ENCODE results near the gene OS9.

OS9 gene

DNA sequence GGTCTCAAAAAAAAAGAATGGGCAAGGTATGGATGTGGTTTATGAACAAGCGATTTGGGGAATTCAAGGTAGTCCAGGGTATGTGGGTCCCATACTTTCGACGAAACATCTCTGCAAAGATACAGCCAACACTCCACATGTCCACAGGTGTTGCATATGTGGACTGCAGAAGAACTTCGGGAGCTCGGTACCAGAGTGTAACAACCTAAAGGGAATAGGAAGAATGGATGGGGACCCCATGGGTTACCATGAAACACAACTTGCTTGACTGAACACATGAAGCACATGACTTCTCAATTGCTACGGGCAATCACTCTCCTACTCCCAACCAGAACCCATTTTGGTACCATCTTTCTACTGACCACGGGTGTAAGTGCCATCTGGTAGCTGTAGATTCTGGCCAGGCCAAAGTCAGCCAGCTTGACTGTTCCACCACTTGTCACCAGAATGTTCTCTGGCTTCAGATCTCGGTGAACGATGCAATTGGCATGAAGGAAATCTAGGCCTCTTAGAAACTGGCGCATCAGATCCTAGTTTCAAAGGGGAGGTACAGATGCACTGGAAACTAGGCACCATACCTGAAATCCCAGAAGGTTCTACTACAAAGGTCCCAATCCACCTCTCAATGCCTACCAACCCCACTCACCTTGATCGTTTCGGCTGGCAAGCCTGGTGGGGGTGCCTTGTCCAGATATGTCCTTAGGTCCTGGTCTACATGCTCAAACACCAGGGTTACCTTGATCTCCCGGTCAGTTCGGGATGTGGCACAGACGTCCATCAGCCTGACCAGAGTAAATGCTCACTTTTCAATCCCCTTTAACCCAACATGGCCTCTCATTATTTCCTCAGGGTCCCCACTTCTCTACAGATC lies 56.9 kb downstream of the OS9 start:
- no peaks in the 10 kb centered on the region for H3K27me3 ChIP-seq (ENCODE audit: control insufficient read depth in 5 of 5, insufficient read depth in 4 of 5, low read length in 5 of 5)

DNA sequence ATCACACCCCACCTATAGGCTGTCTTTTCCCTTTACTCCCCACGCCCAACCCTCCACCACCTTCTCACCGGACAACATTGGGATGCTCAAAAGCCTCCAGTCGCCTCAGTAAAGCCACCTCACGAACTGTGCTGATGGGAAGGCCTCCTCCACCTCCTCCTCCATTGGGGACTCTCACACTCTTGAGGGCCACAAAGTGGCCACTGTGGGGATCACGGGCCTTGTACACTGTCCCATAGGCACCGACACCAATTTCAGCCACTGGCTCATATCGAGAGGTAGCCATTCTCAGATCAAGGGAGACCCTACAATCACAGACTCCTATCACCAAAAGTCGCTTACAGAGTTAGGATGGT lies 57.5 kb downstream of the OS9 start:
- Histone ChIP-seq H3K27ac (ENCODE audit: low read depth, low read length) (peak overlapping the region; percentile 94), H3K9ac (ENCODE audit: low read length in 5 of 5) (peak overlapping the region; percentile 74 to 92 (median 86)), H3K9me3 (ENCODE audit: control insufficient read depth in 5 of 5, low read length in 5 of 5) (no peaks in the 10 kb centered on the region), H3K4me1 (ENCODE audit: control insufficient read depth in 5 of 5, insufficient read depth in 5 of 5, low read length in 5 of 5) (peaks cover 9 to 37% (median 34%) of the 10 kb centered on the region in 5 donors), H3K27me3 (ENCODE audit: control insufficient read depth in 5 of 5, insufficient read depth in 4 of 5, low read length in 5 of 5) (no peaks in the 10 kb centered on the region), H3K4me3 (ENCODE audit: low read depth in 1 of 5, low read length in 5 of 5) (peak overlapping the region; percentile 66 to 92 (median 81)), H3K36me3 (ENCODE audit: control insufficient read depth in 5 of 5, insufficient read depth in 5 of 5, low read length in 5 of 5) (peaks cover 13 to 42% (median 31%) of the 10 kb centered on the region in 5 donors)

More for the DNA sequence above, 56.9 kb downstream of the OS9 start:
- H3K27ac ChIP-seq (ENCODE audit: low read depth, low read length), result peak overlapping the region; percentile 94
- peak overlapping the region; percentile 74 to 92 (median 86) for H3K9ac ChIP-seq (ENCODE audit: low read length in 5 of 5)
- peaks cover 13 to 44% (median 31%) of the 10 kb centered on the region in 5 donors for H3K36me3 ChIP-seq (ENCODE audit: control insufficient read depth in 5 of 5, insufficient read depth in 5 of 5, low read length in 5 of 5)
- peaks cover 9 to 37% (median 30%) of the 10 kb centered on the region in 5 donors for H3K4me1 ChIP-seq (ENCODE audit: control insufficient read depth in 5 of 5, insufficient read depth in 5 of 5, low read length in 5 of 5)
- no peaks in the 10 kb centered on the region for H3K9me3 ChIP-seq (ENCODE audit: control insufficient read depth in 5 of 5, low read length in 5 of 5)
- peak overlapping the region; percentile 66 to 92 (median 81) for H3K4me3 ChIP-seq (ENCODE audit: low read depth in 1 of 5, low read length in 5 of 5)

DNA sequence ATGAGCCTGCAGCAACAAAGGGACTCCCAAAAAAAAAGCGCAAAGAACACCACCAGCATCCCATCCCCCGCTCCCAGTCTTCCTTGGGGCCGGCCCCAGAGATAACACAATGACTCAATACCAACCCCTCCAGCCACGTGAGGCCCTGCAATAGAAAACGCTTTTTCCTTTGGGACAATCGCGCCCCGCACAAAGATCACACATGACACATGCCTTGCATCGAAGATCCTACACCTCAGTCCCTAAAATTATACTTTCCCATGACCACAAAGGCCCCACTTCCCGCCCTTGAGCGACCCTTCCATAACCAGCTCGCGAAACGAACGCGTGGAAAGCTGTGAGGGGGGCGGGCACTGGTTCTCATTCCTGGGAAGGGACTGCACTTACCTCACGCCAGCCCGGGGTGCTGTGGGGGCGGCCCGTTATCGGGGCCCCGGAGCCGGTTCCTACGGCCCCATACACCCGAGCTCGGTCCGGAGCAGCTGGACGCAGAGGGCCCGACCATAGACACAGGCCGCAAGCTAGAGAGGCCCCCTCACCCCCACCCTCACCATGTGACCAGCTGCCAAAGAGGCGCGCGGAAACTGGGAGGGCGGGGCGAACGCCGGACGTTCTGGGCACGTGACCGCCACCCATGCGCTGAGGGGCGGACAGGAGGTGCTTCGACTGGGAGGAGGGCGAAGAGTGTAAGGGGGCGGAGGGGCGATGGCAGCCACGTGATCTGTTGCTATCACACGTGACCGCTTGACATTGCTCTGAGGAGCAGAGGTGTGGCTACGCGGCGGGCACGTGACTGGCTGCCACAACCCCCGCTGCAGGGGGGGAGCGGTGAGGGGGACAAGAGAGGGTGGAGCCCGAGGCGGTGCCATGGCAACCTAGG lies 58.1 kb downstream of the OS9 start, which contains the start of gene CDK4:
Gene CDK4 (minus strand): TSS at position 523 of the 880 bp plus-strand sequence. CDS start 593 bp downstream, outside the sequence.
- peaks cover 11 to 36% (median 27%) of the 10 kb centered on the region in 5 donors for H3K36me3 ChIP-seq (ENCODE audit: control insufficient read depth in 5 of 5, insufficient read depth in 5 of 5, low read length in 5 of 5)
- H3K4me1 ChIP-seq (ENCODE audit: control insufficient read depth in 5 of 5, insufficient read depth in 5 of 5, low read length in 5 of 5), result peaks cover 9 to 42% (median 35%) of the 10 kb centered on the region in 5 donors
- peak within 1 kb of the TSS; percentile 66 to 92 (median 81) for H3K4me3 ChIP-seq (ENCODE audit: low read depth in 1 of 5, low read length in 5 of 5)
- peak within 1 kb of the TSS; percentile 94 for H3K27ac ChIP-seq (ENCODE audit: low read depth, low read length)
- no peaks in the 10 kb centered on the region for H3K9me3 ChIP-seq (ENCODE audit: control insufficient read depth in 5 of 5, low read length in 5 of 5)
- H3K27me3 ChIP-seq (ENCODE audit: control insufficient read depth in 5 of 5, insufficient read depth in 4 of 5, low read length in 5 of 5), result no peaks in the 10 kb centered on the region
- peak within 1 kb of the TSS; percentile 74 to 92 (median 86) for H3K9ac ChIP-seq (ENCODE audit: low read length in 5 of 5)

DNA sequence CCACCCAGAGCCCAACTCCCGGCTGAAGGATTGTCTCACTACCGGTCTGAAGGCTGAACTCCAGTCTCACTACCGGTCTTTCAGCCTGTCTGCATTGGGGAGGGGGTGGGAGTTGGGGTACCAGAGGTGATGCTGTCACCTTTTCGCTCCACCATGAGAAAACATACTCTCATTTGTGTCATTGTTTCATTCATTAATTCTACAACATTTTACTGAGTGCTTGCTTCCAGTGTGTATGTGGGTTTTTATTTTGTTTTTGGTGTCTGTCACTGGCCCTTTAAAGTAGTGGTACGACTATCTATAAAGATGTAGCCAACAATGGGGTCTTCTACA lies 58.7 kb downstream of the OS9 start:
- Histone ChIP-seq H3K27me3 (ENCODE audit: control insufficient read depth in 5 of 5, insufficient read depth in 4 of 5, low read length in 5 of 5) (no peaks in the 10 kb centered on the region), H3K36me3 (ENCODE audit: control insufficient read depth in 5 of 5, insufficient read depth in 5 of 5, low read length in 5 of 5) (peaks cover 5 to 31% (median 24%) of the 10 kb centered on the region in 5 donors), H3K4me1 (ENCODE audit: control insufficient read depth in 5 of 5, insufficient read depth in 5 of 5, low read length in 5 of 5) (peaks cover 9 to 42% (median 35%) of the 10 kb centered on the region in 5 donors), H3K9me3 (ENCODE audit: control insufficient read depth in 5 of 5, low read length in 5 of 5) (peaks cover 0 to under 1% (median 0%) of the 10 kb centered on the region in 5 donors), H3K27ac (ENCODE audit: low read depth, low read length) (peak overlapping the region; percentile 7), H3K4me3 (ENCODE audit: low read depth in 1 of 5, low read length in 5 of 5) (peak overlapping the region; percentile 42 to 83 (median 66)), H3K9ac (ENCODE audit: low read length in 5 of 5) (no peak overlapping the region)

DNA sequence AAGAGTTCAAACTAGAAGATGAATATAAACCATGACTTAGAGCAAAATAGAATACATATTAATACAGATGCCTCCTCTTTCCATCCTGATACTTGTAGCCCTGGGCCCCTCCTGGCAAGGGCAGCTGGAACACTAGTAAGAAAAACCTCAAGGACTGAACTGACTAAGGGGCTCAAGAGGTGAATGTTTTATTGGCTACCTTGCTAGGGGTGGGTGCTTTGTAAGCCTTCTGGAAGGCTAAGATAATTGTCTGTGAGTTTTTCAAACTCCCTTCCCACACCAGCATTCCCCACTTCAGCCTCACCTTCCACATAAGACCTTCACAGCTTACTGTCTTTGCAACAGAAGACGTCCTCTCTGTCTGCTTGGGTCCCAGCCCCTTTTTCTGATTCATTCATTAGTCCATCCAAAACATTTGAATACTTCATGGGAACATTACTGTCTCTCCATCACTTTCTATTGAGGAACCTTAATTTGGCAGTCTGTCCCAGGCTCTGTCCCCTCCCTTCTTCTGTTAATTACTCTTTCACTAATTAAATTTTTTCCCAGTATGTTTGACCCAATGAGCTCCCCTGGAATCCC lies 59.9 kb downstream of the OS9 start:
- peaks cover 9 to 42% (median 35%) of the 10 kb centered on the region in 5 donors for H3K4me1 ChIP-seq (ENCODE audit: control insufficient read depth in 5 of 5, insufficient read depth in 5 of 5, low read length in 5 of 5)
- no peaks in the 10 kb centered on the region for H3K27me3 ChIP-seq (ENCODE audit: control insufficient read depth in 5 of 5, insufficient read depth in 4 of 5, low read length in 5 of 5)
- H3K36me3 ChIP-seq (ENCODE audit: control insufficient read depth in 5 of 5, insufficient read depth in 5 of 5, low read length in 5 of 5), result peaks cover 0 to 32% (median 24%) of the 10 kb centered on the region in 5 donors
- H3K9ac ChIP-seq (ENCODE audit: low read length in 5 of 5), result no peak overlapping the region
- no peak overlapping the region for H3K27ac ChIP-seq (ENCODE audit: low read depth, low read length)
- H3K4me3 ChIP-seq (ENCODE audit: low read depth in 1 of 5, low read length in 5 of 5), result no peak overlapping the region
- peaks cover 0 to 12% (median 3%) of the 10 kb centered on the region in 5 donors for H3K9me3 ChIP-seq (ENCODE audit: control insufficient read depth in 5 of 5, low read length in 5 of 5)

DNA sequence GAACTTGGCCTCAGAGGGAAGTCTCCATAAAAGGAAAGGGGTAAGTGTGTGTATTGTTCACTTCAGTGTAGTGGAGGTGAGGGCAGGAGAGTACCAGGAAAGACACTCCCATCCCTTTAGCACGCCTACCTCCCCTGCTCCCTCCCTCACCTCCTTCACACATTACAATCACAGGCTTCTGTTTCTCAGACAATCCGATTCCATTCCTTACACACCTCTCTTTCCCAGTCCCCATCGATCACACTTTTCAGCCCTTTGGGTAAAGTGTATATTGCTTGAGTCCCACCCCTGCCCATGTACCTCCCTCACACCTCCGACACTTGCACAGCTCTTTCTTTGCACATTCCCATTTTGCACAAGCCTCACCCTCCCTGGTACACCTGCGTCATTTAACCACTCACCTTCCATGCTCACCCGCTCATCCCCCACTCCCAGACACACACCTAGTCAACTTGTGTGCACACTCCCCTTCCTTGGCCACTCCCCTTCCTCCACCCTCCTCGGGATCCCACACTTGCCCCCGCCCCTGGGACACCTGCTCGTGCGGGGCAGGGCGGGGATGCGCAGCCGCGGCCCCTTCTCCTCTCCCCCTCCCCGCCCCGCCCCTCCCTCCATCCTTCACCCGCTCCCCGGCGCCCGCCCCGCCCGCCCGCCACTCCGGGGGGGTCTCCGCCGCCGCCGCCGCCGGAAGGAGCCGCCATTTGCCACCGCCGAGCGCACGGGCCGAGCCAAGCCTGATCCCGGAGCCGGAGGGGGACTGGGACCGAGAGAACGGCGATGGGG lies 60.7 kb downstream of the OS9 start, which contains the start of gene MARCHF9:
Gene MARCHF9 (plus strand): TSS at position 693 of the 783 bp plus-strand sequence. CDS start 426 bp downstream, outside the sequence.
- peak within 1 kb of the TSS in 4 of 5 donors; percentile 17 to 77 (median 70) for H3K9ac ChIP-seq (ENCODE audit: low read length in 5 of 5)
- no peak within 1 kb of the TSS for H3K27ac ChIP-seq (ENCODE audit: low read depth, low read length)
- H3K27me3 ChIP-seq (ENCODE audit: control insufficient read depth in 5 of 5, insufficient read depth in 4 of 5, low read length in 5 of 5), result no peaks in the 10 kb centered on the region
- H3K4me3 ChIP-seq (ENCODE audit: low read depth in 1 of 5, low read length in 5 of 5), result peak within 1 kb of the TSS; percentile 58 to 76 (median 69)
- peaks cover 0 to 16% (median 3%) of the 10 kb centered on the region in 5 donors for H3K9me3 ChIP-seq (ENCODE audit: control insufficient read depth in 5 of 5, low read length in 5 of 5)
- H3K4me1 ChIP-seq (ENCODE audit: control insufficient read depth in 5 of 5, insufficient read depth in 5 of 5, low read length in 5 of 5), result peaks cover 9 to 42% (median 35%) of the 10 kb centered on the region in 5 donors
- H3K36me3 ChIP-seq (ENCODE audit: control insufficient read depth in 5 of 5, insufficient read depth in 5 of 5, low read length in 5 of 5), result peaks cover 0 to 30% (median 21%) of the 10 kb centered on the region in 5 donors

DNA sequence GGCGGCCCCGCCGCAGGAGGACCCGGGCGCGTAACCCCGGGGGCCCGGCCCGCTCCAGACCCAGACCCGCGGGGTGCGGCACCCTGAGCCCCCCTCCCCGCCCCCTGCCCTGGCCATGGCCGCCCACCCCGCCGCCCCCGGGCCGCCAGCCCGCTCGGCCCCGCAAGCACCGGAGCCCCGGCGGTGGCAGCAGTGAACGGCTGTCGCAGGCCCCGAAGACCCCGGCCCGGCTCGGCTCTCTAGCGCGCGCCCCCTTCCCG lies 61.2 kb downstream of the OS9 start:
- H3K36me3 ChIP-seq (ENCODE audit: control insufficient read depth in 5 of 5, insufficient read depth in 5 of 5, low read length in 5 of 5), result peaks cover 0 to 26% (median 20%) of the 10 kb centered on the region in 5 donors
- H3K4me3 ChIP-seq (ENCODE audit: low read depth in 1 of 5, low read length in 5 of 5), result peak overlapping the region in 3 of 5 donors; percentile 69 to 73 (median 69)
- H3K4me1 ChIP-seq (ENCODE audit: control insufficient read depth in 5 of 5, insufficient read depth in 5 of 5, low read length in 5 of 5), result peaks cover 9 to 42% (median 35%) of the 10 kb centered on the region in 5 donors
- H3K9ac ChIP-seq (ENCODE audit: low read length in 5 of 5), result no peak overlapping the region
- H3K9me3 ChIP-seq (ENCODE audit: control insufficient read depth in 5 of 5, low read length in 5 of 5), result peaks cover 0 to 16% (median 3%) of the 10 kb centered on the region in 5 donors
- no peak overlapping the region for H3K27ac ChIP-seq (ENCODE audit: low read depth, low read length)
- H3K27me3 ChIP-seq (ENCODE audit: control insufficient read depth in 5 of 5, insufficient read depth in 4 of 5, low read length in 5 of 5), result no peaks in the 10 kb centered on the region

DNA sequence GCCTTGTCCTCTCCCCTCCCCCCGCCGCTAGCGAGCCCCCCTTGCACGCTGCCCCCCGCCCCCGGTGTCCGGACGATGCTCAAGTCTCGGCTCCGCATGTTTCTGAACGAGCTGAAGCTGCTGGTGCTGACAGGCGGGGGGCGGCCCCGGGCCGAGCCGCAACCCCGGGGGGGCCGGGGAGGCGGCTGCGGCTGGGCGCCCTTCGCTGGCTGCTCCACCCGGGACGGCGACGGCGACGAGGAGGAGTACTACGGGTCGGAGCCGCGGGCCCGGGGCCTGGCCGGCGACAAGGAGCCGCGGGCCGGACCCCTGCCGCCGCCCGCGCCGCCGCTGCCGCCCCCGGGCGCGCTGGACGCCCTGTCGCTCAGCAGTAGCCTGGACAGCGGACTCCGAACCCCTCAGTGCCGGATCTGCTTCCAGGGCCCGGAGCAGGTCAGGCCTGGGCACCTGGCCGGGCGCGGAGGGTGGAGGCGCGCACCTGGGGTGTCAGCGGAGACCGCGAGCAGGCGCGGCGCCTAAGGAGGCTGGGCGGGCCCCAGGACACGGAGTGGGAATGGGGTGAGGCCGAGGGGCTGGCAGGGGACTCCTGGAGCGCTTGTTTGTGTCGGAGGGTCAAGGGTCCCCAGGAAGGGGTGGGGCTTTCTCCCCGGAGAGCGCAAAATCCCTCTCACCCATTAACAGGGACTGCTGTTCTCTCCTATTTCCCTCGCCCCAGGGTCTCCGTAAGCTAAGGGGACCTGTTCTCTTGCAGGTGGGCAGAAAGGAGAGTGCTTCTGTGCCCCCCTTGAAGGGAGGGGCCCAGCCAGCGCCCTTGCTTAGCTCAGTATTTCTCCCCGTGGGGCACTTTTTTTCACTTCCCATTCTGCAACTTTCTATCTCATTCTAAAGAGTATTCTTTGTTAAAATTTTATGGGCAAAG lies 61.8 kb downstream of the OS9 start:
- Histone ChIP-seq H3K27ac (ENCODE audit: low read depth, low read length) (no peak overlapping the region), H3K9ac (ENCODE audit: low read length in 5 of 5) (peak overlapping the region in 4 of 5 donors; percentile 17 to 77 (median 70)), H3K4me3 (ENCODE audit: low read depth in 1 of 5, low read length in 5 of 5) (peak overlapping the region; percentile 52 to 76 (median 69)), H3K9me3 (ENCODE audit: control insufficient read depth in 5 of 5, low read length in 5 of 5) (peaks cover 0 to 16% (median 3%) of the 10 kb centered on the region in 5 donors), H3K27me3 (ENCODE audit: control insufficient read depth in 5 of 5, insufficient read depth in 4 of 5, low read length in 5 of 5) (no peaks in the 10 kb centered on the region), H3K36me3 (ENCODE audit: control insufficient read depth in 5 of 5, insufficient read depth in 5 of 5, low read length in 5 of 5) (peaks cover 0 to 20% (median 15%) of the 10 kb centered on the region in 5 donors), H3K4me1 (ENCODE audit: control insufficient read depth in 5 of 5, insufficient read depth in 5 of 5, low read length in 5 of 5) (peaks cover 9 to 42% (median 33%) of the 10 kb centered on the region in 5 donors)
